ENCODE measurements around the gene ULK1.

DNA sequence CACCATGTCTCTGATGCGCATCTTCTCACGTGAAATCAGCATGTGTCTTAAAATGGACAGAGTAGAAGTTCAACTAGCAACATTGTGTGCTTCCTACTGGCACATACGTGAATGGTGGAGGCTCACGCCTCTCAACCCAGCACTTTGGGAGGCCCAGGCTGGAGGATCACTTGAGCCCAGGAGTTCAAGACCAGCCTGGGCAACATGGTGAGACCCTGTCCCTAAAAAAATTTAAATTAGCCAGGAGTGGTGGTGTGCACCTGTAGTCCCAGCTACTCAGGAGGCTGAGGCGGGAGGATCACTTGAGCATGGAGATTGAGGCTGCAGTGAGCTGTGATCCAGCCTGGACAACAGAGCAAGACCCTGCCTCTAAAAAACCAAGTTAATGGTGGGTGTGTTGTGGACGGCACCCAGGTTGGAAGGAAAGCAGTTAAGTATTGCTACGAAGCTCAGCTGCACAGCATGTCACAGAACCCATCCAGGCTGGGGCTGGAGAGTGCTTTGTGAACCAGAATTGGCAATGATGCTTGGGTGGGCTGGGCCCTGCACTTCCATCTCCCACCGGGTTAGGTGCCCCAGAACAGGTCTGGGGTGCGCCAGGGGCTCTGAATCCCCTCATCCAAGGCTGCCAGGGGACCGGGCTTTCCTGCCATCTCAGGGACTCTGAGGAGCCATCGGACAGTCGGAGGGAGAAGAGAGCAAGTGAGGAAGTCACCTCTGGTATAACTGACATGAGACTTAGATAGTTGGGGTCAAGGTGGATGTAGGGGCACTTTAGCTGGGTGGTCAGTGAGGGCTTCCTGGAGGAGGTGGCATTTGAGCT, 33.0 kb upstream of the ULK1 start:
- TF ChIP-seq POLR2A (IDR thresholded peaks at IDR 0.05) (no peak), CTCF (IDR thresholded peaks at IDR 0.05) (no peak), POLR2AphosphoS5 (IDR thresholded peaks at IDR 0.05) (no peak)
